HCT116 (cell line): ENCODE data around the gene CYP2C8.

Source experiments
- ELF1 ChIP-seq: IDR thresholded peaks from 2 replicates; pipeline ENCODE4 v1.6.1; 2012; ENCODE audit warnings: low read depth, borderline replicate concordance
- EZH2 ChIP-seq: fragments of 200-600 bp; sonication (generic); IDR thresholded peaks from 2 replicates; pipeline ENCODE4 v1.6.1; 2017; ENCODE audit warnings: antibody characterized with exemption, mixed run types
- EZH2phosphoT487 ChIP-seq: fragments of 200-600 bp; IDR thresholded peaks from 2 replicates; pipeline ENCODE4 v1.6.1; 2018; ENCODE audit warnings: antibody characterized with exemption, borderline replicate concordance
- POLR2A ChIP-seq: IDR thresholded peaks from 2 replicates; pipeline ENCODE4 v1.7.0; 2011; ENCODE audit warnings: borderline replicate concordance; ENCODE audit not compliant: insufficient read depth, insufficient read length; ENCODE audit errors: extremely low read depth
- POLR2AphosphoS5 ChIP-seq: IDR thresholded peaks from 2 replicates; pipeline ENCODE4 v1.6.1; 2011; ENCODE audit warnings: mild to moderate bottlenecking, low read depth, low read length, moderate library complexity
- RAD21 ChIP-seq: IDR thresholded peaks from 2 replicates; pipeline ENCODE4 v1.6.1; 2012; ENCODE audit warnings: low read depth, mild to moderate bottlenecking
- TCF7L2 ChIP-seq: IDR thresholded peaks from 2 replicates; pipeline ENCODE4 v1.7.0; 2011; ENCODE audit warnings: borderline replicate concordance, inconsistent platforms; ENCODE audit not compliant: insufficient read depth, insufficient read length; ENCODE audit errors: extremely low read depth
- TF ChIP-seq, protein P1 (sequence below), 3 experiments: fragments of 200-600 bp in 1 of 3; sonication (generic) in 1 of 3; IDR thresholded peaks in 2 of 3; conservative IDR thresholded peaks in 1 of 3; 2 replicates each; pipeline ENCODE4 v1.5.1; 2012 to 2017; ENCODE audit warnings: low read depth in 2 of 3, low read length in 2 of 3, antibody characterized with exemption in 1 of 3, borderline replicate concordance in 1 of 3, control low read depth in 1 of 3, mild to moderate bottlenecking in 1 of 3, mixed read lengths in 1 of 3, mixed run types in 1 of 3, moderate library complexity in 1 of 3; ENCODE audit not compliant: insufficient read depth in 1 of 3

DNA sequence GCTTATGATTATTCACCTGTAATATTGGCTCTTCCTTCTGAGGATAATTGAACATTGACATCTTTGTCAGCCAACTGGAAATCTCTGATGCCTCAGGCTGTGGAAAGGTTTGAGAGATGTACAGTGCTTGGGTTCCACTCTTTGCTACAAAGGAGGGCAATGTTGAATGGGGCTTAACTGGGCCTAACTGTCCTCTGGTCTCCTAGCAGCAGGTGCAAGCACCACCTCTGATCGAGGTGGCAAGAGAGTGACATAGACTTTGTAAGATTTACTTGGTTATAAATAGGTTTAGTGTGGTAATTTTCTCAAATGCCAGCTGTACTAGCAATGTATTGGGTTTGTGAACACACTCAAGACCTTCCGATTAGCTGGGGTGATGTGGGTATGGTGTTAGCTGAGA is 21.1 kb downstream of the CYP2C8 start:
- TF ChIP-seq, protein P1, sequence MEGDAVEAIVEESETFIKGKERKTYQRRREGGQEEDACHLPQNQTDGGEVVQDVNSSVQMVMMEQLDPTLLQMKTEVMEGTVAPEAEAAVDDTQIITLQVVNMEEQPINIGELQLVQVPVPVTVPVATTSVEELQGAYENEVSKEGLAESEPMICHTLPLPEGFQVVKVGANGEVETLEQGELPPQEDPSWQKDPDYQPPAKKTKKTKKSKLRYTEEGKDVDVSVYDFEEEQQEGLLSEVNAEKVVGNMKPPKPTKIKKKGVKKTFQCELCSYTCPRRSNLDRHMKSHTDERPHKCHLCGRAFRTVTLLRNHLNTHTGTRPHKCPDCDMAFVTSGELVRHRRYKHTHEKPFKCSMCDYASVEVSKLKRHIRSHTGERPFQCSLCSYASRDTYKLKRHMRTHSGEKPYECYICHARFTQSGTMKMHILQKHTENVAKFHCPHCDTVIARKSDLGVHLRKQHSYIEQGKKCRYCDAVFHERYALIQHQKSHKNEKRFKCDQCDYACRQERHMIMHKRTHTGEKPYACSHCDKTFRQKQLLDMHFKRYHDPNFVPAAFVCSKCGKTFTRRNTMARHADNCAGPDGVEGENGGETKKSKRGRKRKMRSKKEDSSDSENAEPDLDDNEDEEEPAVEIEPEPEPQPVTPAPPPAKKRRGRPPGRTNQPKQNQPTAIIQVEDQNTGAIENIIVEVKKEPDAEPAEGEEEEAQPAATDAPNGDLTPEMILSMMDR (IDR thresholded peaks at IDR 0.05 in 2 of 3, conservative IDR thresholded peaks at IDR 0.05 in 1 of 3; ENCODE audit: borderline replicate concordance in 1 of 3, insufficient read depth in 1 of 3, low read depth in 2 of 3, low read length in 2 of 3), result no peak
- no peak for TF ChIP-seq EZH2phosphoT487
- TF ChIP-seq RAD21, result no peak
- no peak for TF ChIP-seq POLR2A
- TF ChIP-seq POLR2AphosphoS5, result no peak
- TF ChIP-seq EZH2, result no peak
- no peak for TF ChIP-seq TCF7L2
- TF ChIP-seq ELF1, result no peak
